DMS53 treated with DMSO at 0.1 percent for 48 hours (cell line): ENCODE results near the gene FAM168A.
"Not testable (repeated sequence)": the region's sequence is repeated elsewhere in the genome, so short reads cannot be mapped to it uniquely, and the experiment has no call there.

Source experiments
- DNase-seq: peaks from one replicate; lab custom pipeline; 2025; ENCODE audit not compliant: unreplicated experiment; lab: John Stamatoyannopoulos, UW

Gene FAM168A

DNA sequence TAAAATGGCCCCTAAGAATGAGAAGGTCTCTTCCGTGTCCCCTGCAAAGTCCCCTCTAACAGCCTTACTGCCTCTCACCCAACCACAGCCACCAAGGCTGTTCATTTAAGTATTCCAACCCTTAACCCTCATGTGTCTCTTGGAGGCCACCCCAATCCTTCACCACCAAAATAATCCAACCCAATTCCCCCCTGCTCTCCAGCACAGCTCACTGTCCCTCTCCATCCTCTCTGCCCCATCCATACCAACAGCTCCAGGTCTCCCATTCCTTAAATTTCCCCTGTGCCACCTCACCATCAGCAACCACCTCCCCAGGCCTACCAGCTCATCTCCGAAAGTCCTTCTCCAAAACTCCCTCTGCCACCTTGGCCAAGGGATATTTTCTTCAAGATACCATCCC is 1.4 kb downstream of the FAM168A start:
- no peak for DNase-seq

DNA sequence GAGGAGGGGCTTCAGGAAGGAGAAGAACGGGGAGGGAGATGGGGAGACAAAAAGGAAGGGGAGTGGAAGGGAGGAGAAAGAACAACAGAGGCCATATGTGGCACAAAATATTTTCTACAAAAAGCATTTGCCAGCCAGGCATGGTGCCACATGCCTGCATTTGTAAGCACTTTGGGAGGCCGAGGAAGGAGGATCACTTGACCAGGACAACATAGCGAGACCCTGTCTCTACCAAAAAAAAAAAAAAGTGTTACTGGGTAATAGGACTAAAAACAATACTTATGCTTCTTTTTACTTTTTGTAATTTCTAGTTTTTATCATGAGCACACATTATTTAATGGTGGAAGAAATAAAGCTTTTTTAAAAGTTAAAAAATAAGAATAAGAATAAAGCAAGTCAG is 5.3 kb downstream of the FAM168A start:
- no peak for DNase-seq

DNA sequence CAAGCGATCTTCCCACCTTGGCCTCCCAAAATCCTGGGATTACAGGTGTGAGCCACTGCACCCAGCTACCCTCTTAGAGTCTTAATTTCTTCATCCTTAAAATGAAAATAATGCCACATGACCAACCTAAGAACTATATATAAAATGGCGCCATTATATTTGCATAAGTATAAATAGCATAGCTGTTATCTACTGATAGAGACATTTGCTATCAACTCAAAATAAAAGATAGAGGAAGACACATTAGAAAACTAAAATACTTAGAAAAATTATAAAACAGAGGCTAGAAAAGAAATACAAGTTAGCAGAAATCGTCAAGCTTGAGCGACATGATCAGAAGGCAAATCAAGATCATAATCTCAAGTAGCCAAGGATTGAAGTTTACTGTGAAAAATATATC is 6.2 kb downstream of the FAM168A start:
- DNase-seq, result no peak

DNA sequence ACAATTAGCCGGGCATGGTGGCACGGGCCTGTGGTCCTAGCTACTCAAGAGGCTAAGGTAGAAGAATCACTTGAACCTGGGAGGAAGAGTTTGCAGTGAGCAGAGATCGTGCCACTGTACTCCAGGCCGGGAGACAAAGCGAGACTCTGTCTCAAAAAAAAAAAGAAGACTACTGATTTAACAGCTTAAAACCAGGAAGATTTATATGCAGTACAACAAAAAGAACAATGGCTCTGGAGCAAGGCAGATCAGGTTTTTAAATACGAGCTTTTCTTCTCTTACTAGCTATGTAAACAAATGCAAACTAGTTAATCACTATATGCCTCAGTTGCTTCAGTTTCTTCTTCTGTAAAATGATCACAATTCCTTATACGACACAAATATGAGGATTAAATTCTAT is 6.9 kb downstream of the FAM168A start:
- DNase-seq, result no peak

DNA sequence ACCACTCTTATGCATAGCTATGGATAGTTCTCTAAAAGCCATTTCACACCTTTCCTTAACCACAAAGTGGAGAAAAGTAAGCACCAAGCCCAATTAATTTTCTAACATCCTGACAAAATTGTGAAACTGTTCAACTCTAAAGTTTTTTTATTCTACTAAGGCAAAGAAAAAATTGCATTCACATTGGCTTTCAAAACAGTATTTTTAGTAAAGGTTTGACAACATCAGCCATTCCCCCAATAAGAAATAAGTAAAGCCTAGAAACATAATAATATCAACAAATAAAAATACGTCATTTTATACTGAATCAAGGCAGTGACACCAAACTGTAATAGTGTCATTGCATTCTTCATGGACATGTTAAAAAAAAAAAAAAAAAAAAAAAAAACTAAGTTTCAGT is 11.1 kb downstream of the FAM168A start:
- no peak for DNase-seq

DNA sequence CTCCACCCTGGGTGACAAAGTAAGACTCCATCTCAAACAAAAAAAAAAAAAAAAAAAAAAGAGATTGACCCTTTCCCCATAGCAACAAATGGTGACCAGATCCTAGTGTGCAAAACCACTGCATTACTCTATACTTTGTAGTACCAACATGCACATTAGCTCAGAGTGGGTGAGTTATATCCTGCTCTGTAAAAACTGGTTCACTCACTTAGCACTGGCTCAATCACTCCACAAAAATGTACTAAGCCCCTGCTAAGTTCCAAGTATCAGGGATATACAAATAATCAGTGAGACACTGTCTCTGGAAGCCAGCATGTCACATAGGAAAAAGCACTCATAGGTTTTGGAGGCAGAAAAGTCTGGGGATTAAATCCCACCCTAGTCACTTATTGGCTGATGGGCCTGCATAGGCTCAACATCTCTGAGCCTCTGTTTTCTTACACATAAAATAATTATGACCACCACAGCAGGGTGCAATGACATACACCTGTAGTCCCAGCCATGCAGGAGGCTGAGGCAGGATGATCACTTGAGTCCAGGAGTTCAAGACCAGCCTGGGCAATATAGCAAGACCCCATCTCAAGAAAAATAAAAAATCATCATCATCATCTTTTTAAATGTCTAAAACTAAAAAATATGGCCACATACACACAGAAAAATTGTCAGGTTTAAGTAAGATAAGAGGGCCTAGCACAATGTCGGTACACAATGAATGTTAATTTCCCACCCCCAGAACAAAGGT is 11.9 kb downstream of the FAM168A start:
- DNase-seq, result no peak

DNA sequence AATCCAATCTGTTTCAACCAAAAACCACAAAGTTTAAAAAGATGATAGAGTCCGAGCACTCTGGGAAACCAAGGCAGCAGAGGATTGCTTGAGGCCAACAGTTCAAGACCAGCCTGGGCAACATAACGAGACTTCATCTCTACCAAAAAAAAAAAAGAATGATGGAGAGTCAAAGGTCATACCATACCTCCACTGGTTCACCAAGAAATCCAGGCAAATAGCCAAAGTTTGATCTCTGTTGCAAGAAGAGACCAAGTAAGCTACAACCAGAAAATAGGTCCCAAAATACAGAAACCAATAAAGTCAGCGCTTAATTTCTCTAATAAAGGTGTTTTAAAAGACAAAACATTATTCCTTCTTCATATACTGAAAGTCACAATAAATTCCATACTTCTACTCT is 13.1 kb downstream of the FAM168A start:
- no peak for DNase-seq

DNA sequence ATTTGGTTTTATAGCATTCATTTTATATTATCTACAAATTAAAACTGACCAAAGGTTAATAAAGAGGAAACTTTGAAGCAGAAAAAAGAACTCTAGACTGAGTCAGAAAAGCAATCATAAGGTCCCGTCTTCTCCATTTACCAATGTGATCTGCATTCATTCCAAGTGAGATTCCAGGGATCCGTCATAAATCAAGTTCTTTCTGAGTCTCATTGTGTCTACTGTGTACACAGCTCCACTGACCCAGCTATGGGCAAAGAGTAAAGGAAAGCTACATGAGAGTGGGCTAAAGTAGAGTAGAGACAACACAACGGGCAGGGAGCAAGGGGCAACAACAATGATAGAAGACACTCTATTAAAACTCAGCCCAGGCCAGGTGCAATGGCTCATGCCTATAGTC is 15.3 kb downstream of the FAM168A start:
- DNase-seq, result no peak

DNA sequence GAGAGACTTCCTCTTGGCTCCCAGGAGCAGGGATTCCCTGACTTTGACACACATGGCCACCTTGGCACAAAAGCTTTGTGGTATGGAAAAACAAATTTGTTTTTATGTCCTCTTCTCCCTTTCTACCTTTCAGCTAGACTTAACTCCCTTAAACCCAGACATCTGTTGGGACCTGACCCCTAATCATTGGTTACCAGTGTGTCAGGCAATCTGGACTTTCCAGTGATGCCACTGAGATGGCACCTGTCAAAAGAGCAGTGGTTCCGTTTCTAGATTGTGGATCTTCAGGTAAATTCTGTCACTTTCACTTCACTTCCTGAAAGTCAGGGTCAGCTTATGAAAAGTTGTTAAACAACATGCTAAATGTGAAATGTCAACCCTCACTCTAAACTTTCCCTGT is 17.2 kb downstream of the FAM168A start:
- not testable (repeated sequence) for DNase-seq

DNA sequence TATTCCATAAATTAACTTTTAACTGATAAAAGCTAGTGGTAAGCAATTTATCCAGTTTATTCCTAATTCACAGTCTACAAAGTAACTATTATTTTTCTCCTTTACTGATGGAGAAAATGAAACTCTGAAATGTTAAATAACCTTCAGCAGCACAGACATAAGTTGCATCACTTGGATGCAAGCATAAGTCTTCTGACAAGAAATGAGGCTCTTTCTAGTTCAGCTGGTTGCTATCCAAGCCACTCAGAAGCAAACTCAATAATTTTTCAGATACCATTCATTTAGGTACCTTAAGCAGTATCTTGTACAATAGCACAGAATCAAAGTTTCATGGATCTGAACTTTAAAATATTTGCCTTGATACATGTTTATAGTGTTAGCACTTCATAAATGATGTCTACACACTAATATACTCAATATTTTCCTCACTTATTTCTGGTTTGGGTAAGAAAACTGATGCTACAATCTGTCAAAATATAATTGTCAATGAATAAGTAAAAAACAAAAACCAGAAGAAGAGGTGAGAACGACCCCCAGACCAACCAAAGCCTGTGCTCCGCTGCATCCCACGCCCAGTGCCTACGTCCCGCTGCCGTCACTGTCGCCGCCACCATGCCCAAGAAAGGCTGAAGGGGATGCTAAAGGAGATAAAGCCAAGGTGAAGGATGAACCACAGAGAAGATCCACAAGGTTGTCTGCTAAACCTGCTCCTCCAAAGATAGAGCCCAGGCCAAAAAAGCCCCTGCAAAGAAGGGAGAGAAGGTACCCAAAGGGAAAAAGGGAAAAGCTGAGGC is 18.1 kb downstream of the FAM168A start:
- DNase-seq, result no peak

DNA sequence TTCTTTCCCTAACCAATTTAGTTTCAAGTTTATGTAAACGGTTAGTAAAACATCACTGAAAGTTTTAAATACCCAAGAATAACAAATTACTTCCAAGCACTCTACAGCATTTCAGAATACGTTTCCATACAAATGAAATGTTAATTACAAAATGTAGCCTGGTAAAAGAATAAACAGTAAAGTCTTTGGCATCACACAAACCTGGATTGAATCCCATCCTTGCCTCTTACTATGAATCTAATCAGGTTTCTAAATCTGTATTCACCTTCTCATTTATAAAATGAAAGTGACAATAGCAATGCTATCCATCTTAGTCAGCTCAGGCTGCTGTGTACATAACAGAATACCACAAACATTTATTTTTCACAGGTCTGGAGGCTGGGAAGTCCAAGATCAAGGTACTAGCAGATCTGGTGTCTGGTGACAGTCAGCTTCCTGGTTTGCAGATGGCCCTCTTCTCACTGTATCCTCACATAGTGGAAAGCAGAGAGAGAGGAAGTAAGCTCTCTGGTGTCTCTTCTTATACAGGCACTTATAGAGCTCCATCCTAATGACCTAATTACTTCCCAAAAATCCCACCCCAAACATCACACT is 19.2 kb downstream of the FAM168A start:
- peak; percentile 84 for DNase-seq

DNA sequence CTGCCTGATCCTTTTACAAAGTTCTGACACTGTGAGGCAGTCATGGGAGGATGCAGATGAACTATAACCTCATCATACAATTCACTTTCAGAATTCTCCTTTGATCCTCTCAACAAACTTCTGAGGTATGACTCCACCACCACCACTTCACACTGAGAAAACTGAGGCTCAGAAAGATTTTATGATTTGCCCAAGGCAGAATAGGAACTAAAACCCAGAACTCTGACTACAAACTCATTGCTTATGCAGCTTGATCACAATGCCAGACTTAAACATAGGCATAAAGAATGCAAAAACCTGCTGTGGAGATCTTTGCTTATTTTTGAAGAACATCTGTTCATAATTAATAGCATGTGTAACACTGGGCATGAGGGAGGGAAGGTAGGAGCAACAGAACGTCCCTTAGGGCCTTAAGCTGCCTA is 20.4 kb downstream of the FAM168A start:
- no peak for DNase-seq

DNA sequence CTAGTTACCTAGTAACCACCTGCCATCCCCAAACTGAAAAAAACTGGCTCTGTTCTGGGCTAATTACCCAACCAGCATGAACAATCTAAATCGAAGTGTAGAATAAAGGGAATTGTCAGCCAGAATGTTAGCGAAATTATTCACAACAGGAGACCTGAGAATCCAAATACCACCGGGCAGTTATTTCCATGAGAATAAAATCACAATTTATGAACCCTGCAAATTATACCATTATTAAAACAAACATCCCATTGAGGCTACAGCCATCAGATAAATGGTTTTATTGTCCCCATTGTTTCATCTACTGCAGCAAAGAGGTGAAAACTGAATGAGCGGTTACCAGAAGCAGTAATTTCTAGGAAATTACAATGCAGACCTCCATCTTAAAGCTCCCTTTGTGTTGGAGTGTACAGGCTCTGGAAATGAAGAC is 21.7 kb downstream of the FAM168A start:
- DNase-seq, result no peak

DNA sequence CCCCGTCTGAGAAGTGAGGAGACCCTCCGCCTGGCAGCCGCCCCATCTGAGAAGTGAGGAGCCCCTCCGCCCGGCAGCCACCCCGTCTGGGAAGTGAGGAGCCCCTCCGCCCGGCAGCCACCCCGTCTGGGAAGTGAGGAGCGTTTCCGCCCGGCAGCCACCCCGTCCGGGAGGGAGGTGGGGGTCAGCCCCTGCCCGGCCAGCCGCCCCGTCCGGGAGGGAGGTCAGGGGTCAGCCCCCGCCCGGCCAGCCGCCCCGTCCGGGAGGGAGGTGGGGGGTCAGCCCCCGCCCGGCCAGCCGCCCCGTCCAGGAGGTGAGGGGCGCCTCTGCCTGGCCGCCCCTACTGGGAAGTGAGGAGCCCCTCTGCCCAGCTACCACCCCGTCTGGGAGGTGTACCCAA is 25.9 kb downstream of the FAM168A start:
- not testable (repeated sequence) for DNase-seq

DNA sequence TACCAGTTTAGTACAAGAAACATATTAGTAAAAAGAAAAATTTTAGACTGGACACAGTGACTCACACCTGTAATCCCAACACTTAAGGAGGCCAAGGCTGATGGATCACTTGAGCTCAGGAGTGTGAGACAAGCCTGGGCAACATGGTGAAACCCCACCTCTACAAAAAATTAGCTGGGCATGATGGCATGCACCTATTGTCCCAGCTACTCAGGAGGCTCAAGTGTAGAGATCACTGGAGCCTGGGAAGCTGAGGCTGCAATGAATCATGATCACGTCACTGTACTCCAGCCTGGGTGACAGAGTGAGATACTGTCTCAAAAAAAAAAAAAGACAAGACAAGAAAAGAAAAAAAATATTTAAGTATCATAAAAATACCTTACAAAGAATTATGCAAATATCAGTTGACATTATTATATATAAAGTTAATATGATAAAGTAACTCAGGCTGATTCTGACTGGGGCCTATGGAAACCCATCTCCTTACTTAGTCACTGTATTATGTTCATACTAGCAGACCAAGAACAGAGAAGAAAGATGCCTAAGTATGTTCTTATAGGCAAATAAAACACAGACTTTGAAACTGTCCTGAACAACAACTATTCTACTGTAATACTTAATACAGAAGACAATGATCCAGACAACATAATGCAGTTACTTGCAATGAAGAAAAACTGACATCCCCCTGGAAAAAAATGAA is 27.3 kb downstream of the FAM168A start:
- DNase-seq, result no peak

DNA sequence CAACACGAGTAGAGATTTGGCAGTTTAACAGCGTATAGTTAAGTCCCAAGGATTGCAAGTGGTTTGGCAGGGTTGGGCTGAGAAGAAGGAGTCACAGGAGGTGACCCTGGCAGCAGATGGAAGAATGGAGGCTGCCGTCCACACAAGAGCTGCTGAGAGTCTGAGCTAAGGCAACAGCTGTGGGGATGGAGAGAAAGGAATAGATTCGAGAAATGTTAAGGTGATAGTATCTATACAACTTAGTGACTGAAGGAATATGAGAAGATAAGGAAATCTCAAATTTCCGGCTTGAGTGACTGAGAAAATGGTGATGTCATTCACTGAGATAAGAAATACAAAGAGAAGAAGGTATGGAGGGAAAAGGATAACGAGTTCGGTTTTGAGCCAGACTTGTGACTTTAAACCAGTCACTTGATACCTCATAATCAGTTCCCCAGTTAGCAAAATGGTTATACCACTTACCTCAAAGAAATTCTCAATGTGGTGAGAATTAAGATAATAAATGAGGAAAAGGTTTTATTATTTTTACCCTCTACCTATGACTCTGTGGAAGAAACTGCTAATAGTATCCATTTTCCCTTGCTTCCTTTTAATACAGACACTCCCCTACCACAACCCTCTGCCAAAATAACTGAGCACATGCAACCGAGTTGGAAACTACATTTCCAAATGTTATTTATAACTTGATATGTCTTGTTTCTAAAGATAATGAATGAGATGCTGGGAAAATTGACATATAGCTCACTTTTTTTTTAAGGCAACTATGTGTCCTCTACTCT is 30.7 kb downstream of the FAM168A start:
- DNase-seq, result no peak

DNA sequence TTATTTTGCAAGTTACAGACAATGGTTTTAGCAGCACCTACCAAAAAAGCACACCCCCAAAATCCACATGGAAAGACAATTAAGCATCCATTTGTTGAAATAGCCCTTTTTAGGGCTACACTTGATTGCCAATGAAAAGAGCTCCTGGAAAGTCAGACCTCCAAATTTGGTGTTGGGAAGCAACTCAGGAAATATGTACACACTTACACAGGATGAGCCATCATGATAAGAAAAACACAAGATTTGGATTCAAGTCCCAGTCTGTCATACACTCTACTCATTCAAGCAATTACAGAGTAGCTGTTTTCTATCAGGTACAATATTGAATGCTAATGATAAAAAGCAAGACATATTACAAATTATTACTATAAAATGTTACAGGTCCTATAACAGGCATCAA is 31.5 kb downstream of the FAM168A start:
- DNase-seq, result no peak

DNA sequence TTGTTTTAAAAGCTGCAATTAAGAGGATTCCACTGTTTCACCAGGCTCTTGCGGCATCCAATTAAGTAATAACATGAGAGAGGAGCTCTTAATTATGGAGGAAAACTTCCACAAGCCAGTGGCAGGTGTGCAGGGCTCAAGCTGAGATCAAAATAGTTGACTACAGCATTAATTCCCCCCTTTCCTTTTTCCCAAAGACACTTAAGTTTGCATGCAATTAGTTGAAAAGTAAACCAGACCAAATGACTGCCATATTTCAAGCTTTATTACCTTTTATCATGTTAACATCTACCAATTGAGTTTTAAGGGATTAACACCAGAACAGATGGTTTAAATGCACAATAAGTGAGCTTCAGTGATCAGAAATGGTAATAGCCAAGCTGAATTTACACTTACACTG is 32.1 kb downstream of the FAM168A start:
- no peak for DNase-seq

DNA sequence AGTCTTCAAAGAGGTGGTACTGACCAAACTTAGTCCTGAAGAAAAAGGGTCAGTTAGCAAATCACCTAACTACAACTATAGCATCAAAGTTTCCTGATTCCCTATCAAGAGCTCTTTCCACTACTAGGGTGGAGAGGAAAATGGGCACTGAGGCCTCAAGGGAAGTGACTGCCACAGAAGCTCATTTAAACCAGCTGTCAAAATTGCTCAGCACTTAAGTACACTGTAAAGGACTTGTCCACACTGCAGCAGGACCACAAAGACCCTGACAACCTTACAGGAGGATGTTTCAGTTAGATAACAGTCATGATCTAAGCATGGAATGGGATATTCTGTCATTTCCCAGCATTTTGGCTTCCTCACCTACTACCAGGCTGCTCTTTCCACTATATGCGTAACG is 33.0 kb downstream of the FAM168A start:
- no peak for DNase-seq

DNA sequence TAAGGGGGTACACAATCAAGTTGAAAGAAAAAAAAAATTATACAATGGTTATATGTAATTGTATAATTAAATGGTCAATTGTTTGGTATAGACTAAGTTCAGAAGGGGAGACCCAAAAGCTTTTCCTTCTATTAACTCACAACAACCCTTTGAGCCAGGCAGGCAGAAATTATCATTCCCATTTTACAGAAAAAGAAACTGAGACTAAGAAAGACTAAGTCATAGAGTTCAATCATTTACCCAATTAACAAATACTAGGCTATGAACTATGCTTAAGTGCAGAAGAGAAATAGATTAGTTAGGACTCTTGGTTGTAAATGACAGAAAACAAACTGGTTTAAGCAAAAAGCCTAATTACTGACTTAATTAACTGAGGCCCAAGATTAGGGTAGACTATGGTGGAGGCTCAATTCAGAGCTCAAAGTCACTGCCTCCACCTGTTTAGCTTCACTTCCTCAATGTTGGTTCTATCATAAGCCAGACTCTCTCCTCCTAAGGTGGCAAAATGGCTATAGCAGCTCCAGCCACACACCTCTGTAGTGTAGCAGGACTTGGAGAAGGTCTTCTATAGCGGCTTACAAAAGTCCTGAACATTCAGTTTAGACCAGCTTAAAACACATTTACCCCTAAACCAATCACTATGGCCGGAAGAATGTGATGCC is 34.2 kb downstream of the FAM168A start:
- DNase-seq, result no peak
